Occipital lobe (tissue), 2 donors: Measurements from ENCODE around the gene ABHD8. TPM values are rescaled to one million over a fixed set of nuclear protein-coding genes. Genes with fewer than 3 reads are reported as not detected.

Source experiments
- DNase-seq: peaks from one replicate; lab custom pipeline; 2025; lab: John Stamatoyannopoulos, UW
- total RNA-seq: library from RNA; depleted of rRNA; stranded (reverse); fragments of >200 nt; gene quantifications from one replicate; pipeline ENCODE4 v1.2.3, GENCODE V29; 2014

Gene ABHD8
- total RNA-seq, 1 donor from 2014 or later: 20.6 TPM

DNA sequence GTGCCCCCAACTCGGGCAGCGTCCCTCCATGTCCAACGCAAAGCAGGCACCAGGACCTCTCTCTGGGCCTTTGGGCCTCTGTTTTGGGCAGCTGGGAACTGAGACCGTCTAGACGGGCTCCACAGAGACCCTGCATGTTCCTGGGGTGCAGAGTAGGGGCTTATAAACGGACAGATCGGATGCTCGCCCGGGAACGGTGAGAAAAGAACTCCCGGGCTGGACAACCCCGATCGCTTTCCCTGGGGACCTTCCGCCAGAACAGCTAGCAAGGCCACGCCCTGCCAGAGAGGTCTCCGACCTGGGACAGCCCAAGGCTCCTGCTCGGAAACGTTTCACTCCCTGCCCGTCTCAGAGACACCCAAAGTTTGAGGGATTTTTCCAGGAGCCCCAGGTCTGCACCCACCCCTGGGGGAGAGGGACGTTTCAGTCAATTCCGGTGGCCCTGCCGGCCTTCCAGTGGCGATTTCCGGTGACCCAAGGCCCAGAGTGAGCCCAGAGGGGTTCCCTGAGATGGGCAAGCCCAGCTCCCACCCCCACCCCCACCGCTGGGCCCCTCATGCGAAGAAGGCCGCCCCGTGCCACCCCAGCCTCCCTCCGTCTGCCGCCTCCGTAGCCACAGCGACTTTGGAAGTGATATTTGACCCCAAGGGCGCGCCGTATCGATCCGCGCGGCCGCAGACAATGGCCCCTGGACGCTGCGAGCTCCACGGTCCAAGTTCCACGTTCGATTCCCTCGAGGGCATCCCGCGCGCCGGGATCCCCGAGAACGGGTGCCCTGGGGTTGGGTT, 59.2 kb downstream of the ABHD8 start:
- DNase-seq: no peak

DNA sequence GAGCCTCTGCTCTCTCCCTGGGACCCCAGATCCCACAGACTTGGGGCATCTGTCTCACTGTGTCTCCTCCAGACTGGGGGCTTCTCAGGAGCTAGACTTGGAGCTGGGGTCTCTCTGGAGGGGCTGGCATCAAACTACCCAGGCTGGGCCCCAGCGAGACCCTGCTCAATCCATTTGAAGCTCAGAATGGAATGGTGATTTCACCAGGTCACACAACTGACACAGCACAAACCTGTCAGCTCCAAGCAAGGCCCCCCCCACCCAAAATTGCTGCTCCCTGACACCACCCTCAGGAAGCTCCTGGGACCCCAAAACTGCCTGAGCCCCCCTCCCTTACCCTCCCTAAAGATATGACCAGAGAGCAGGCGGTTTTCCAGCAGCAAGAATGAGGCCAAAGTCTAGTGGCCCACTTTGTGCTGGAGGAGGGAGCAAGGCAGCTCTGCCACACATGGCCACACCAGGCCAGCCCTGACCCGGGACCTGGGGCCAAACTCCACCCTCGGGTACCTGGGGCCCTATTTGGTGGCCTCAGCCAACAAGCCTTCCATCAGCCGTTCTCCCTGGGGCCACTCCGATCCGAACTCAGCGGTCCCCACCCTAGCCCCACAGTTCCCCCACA, 59.9 kb downstream of the ABHD8 start:
- DNase-seq: no peak

DNA sequence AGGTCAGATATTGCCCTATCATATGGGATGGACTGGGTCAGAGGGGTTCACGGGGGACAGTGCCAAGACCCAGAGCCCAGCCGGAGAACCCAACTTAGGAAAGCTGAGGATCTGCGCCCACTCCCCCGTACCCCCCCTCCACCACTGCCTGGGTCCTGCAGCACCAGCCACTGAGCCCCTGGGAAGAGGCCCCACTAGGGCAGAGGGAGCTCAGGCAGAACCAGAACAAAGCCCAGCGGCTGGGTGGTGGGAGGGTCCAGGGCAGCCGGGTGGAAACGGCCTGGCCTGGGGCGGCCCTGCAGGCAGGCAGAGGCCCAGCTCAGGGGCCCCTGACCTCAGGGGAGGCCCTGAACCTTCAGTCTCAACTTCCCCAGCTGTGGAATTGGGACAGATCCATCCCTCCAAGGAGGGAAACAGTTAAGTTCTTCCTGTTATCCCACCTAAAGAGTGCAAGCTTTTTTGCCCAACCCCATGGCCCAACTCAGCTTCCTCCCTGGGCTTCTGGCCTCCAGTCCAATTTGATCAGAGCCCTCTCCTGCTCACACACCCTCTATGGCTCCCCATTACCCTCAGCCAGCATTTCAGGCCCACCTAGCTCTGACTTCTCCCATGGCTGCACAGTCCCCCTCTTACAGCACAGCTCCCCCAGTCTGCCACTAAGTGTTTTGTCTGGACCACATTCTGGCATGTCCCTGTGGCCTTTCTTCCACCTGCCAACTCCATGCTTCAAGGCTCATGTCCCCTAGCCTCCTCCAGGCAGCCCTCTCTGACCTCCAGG, 60.6 kb downstream of the ABHD8 start:
- DNase-seq: no peak

Other genes starting within 250 kb of the ABHD8 start
- gene HAUS8, start 228.0 kb downstream of the ABHD8 start, total RNA-seq: 1.9 TPM
- 24.0 TPM for gene MYO9B, start 227.6 kb downstream of the ABHD8 start, total RNA-seq
- 10.1 TPM for gene USE1, start 88.1 kb downstream of the ABHD8 start, total RNA-seq
- gene OCEL1, start 77.2 kb downstream of the ABHD8 start, total RNA-seq: 1.4 TPM
- 9.8 TPM for gene NR2F6, start 57.5 kb downstream of the ABHD8 start, total RNA-seq
- gene USHBP1, start 38.7 kb downstream of the ABHD8 start, total RNA-seq: 0.47 TPM
- 59.0 TPM for gene BABAM1, start 36.0 kb downstream of the ABHD8 start, total RNA-seq
- gene ANKLE1, start 21.5 kb downstream of the ABHD8 start, total RNA-seq: 0.94 TPM
- gene MRPL34, start 2.4 kb upstream of the ABHD8 start, total RNA-seq: 9.0 TPM
- 10.0 TPM for gene DDA1, start 6.1 kb upstream of the ABHD8 start, total RNA-seq
- 29.6 TPM for gene ANO8, start 31.4 kb upstream of the ABHD8 start, total RNA-seq
- 23.2 TPM for gene GTPBP3, start 34.1 kb upstream of the ABHD8 start, total RNA-seq
- gene PLVAP, start 73.9 kb upstream of the ABHD8 start, total RNA-seq: 0.94 TPM
- not detected for gene CCDC194, start 90.8 kb upstream of the ABHD8 start, total RNA-seq
- 3.3 TPM for gene BST2, start 102.2 kb upstream of the ABHD8 start, total RNA-seq
- 19.3 TPM for gene MVB12A, start 116.6 kb upstream of the ABHD8 start, total RNA-seq
- gene TMEM221, start 145.2 kb upstream of the ABHD8 start, total RNA-seq: 0.94 TPM
- gene NXNL1, start 157.5 kb upstream of the ABHD8 start, total RNA-seq: not detected
- 14.2 TPM for gene SLC27A1, start 167.1 kb upstream of the ABHD8 start, total RNA-seq
- 36.3 TPM for gene PGLS, start 208.2 kb upstream of the ABHD8 start, total RNA-seq